Naive thymus-derived CD8-positive, alpha-beta T cell (primary cell): ENCODE data around the gene FOXO3. TPM values are rescaled to one million over a fixed set of nuclear protein-coding genes. Genes with fewer than 3 reads are reported as not detected.
A peak's percentile ranks its signal among the peaks of the same experiment; 100 is the strongest.
"Not testable (repeated sequence)": the region's sequence is repeated elsewhere in the genome, so short reads cannot be mapped to it uniquely, and the experiment has no call there.

Experiments
- ATAC-seq, 2 donors: fragments of 150-1000 bp; cut with Tn5 transposase in 1 of 2; sonication (Bioruptor Pico), chemical (Tn5 transposase) in 1 of 2; 1 replicate in 1 of 2; 2 replicates in 1 of 2; pipeline ENCODE4 v1.10.0; 2021; ENCODE audit warnings: mild to moderate bottlenecking in 2 of 2, moderate library complexity in 2 of 2
- POLR2A ChIA-PET: fragments of 350-600 bp; sonication (Branson Sonifier 250); formaldehyde crosslinking; loops from one replicate; lab custom pipeline; 2021; ENCODE audit warnings: antibody characterized with exemption; lab: Charles Lee
- DNase-seq, 10 donors: peaks; one replicate each; pipeline versions ENCODE4 v3.0.0 to v3.0.0-alpha.2; 2020 to 2022
- H3K27ac Mint-ChIP-seq, 10 donors: one replicate each; pipeline ENCODE4 v1.8.0; 2020 to 2022; ENCODE audit warnings: mild to moderate bottlenecking in 10 of 10, mixed read lengths in 10 of 10, moderate library complexity in 4 of 10, inconsistent platforms in 1 of 10
- H3K27me3 Mint-ChIP-seq, 5 donors: one replicate each; pipeline ENCODE4 v1.8.0; 2021 to 2022; ENCODE audit warnings: mixed read lengths in 5 of 5
- H3K36me3 Mint-ChIP-seq, 3 donors: one replicate each; pipeline ENCODE4 v1.8.0; 2020 to 2022; ENCODE audit warnings: mixed read lengths in 3 of 3, mild to moderate bottlenecking in 2 of 3, inconsistent platforms in 1 of 3
- H3K4me1 Mint-ChIP-seq, 4 donors: one replicate each; pipeline ENCODE4 v1.8.0; 2021 to 2022; ENCODE audit warnings: mixed read lengths in 4 of 4
- H3K4me3 Mint-ChIP-seq, 10 donors: one replicate each; pipeline ENCODE4 v1.8.0; 2020 to 2022; ENCODE audit warnings: mild to moderate bottlenecking in 10 of 10, mixed read lengths in 10 of 10, moderate library complexity in 6 of 10, inconsistent platforms in 1 of 10
- H3K9me3 Mint-ChIP-seq, 9 donors: one replicate each; pipeline ENCODE4 v1.8.0; 2020 to 2022; ENCODE audit warnings: mixed read lengths in 9 of 9, mild to moderate bottlenecking in 3 of 9, inconsistent platforms in 1 of 9, moderate library complexity in 1 of 9
- polyA plus RNA-seq, 3 donors: library from polyadenylated mRNA; unstranded; fragments of 300-500 nt; fragmentation: Illumina TruSeq; gene quantifications; one replicate each; pipeline ENCODE4 v1.2.3, GENCODE V29; 2021
- total RNA-seq, 8 experiments: library from RNA in 2 of 8; stranded (reverse) in 2 of 8; gene quantifications; one replicate each; pipeline ENCODE4 v1.2.3 and lab custom pipeline; 2021 to 2026

Gene FOXO3
- total and polyA plus RNA-seq, 5 experiments from 2014 or later = 14.5 to 24.4 (median 18.6) TPM

DNA sequence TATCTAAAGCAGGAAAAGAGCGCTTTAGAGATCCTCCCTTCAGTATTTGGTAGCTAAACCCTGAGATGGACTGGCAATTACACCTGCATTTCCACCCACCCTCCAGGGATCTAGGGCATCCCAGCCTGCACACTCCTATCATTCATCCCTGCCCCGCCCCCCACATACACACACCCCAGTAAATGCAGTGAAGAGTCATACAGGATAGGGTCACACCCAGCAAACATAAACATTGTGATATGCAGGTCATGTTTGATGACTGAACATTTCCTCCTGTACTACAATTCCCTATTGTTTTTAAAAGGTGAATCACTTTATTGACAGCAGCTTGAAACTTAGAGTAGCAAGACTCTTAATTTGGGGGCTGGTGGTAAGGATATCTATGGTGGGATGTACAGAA lies 112.9 kb downstream of the FOXO3 start:
- POLR2A ChIA-PET = interaction anchor here (0.6 kb wide), 1 partner anchor 603 kb away, joined by 3 read pairs; no protein-coding TSS in a partner anchor
- H3K4me1 Mint-ChIP-seq = peaks cover 21 to 51% (median 39%) of the 10 kb centered on the region in 4 donors
- H3K9me3 Mint-ChIP-seq = no peaks in the 10 kb centered on the region
- DNase-seq (no peak), ATAC-seq (no peak)
- H3K27ac Mint-ChIP-seq = peak overlapping the region in 2 of 10 donors; percentile 7 to 15
- no peaks in the 10 kb centered on the region for H3K27me3 Mint-ChIP-seq
- H3K36me3 Mint-ChIP-seq = peaks cover 0 to 7% (median 0%) of the 10 kb centered on the region in 3 donors
- H3K4me3 Mint-ChIP-seq = no peak overlapping the region

GRCh38 chr6:108675226-108676200 lies 114.8 kb downstream of the FOXO3 start:
- POLR2A ChIA-PET = no interaction called here
- Mint-ChIP-seq H3K27me3 (no peaks in the 10 kb centered on the region), H3K4me1 (peaks cover 19 to 36% (median 28%) of the 10 kb centered on the region in 4 donors), H3K9me3 (no peaks in the 10 kb centered on the region), H3K4me3 (no peak overlapping the region), H3K36me3 (peaks cover 0 to 17% (median 6%) of the 10 kb centered on the region in 3 donors), H3K27ac (peak overlapping the region in 2 of 10 donors; percentile 11 to 38)
- ATAC-seq = no peak
- DNase-seq = no peak

GRCh38 chr6:108676555-108676954 lies 115.8 kb downstream of the FOXO3 start:
- H3K36me3 Mint-ChIP-seq = peaks cover 0 to 20% (median 7%) of the 10 kb centered on the region in 3 donors
- H3K27ac Mint-ChIP-seq = peak overlapping the region in 1 of 10 donors; percentile 42
- no peak for ATAC-seq

GRCh38 chr6:108677357-108677756 lies 116.6 kb downstream of the FOXO3 start:
- DNase-seq = no peak
- Mint-ChIP-seq H3K4me3 (no peak overlapping the region), H3K27ac (peak overlapping the region in 1 of 10 donors; percentile 11), H3K27me3 (no peaks in the 10 kb centered on the region), H3K4me1 (peaks cover 15 to 28% (median 21%) of the 10 kb centered on the region in 4 donors), H3K36me3 (peaks cover 0 to 25% (median 7%) of the 10 kb centered on the region in 3 donors), H3K9me3 (no peaks in the 10 kb centered on the region)
- POLR2A ChIA-PET = no interaction called here
- ATAC-seq = no peak

More at GRCh38 chr6:108676555-108676954, 115.8 kb downstream of the FOXO3 start:
- DNase-seq = no peak
- Mint-ChIP-seq H3K27me3 (no peaks in the 10 kb centered on the region), H3K4me3 (no peak overlapping the region), H3K4me1 (peaks cover 16 to 29% (median 22%) of the 10 kb centered on the region in 4 donors), H3K9me3 (no peaks in the 10 kb centered on the region)
- POLR2A ChIA-PET = no interaction called here

DNA sequence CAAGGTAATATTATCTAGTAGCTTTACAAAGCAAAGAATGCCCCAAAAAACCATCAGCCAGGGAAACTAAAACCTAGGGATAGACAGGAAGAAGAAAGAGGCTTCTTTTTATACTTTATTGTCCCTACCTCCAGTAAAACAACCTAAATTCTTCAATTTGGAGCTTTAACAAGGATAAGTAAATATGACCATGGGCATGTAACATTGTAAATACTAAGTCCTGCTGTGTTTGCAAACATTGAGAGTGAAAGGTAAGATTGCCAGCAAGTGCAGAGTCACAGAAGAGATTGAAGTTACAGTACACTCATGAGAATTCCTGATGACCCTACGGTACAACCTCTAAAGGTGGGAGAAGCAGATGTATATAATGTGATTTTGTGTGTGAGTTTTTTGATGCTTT lies 117.2 kb downstream of the FOXO3 start:
- Mint-ChIP-seq H3K4me1 (peaks cover 12 to 23% (median 17%) of the 10 kb centered on the region in 4 donors), H3K9me3 (no peaks in the 10 kb centered on the region), H3K36me3 (peaks cover 0 to 29% (median 7%) of the 10 kb centered on the region in 3 donors), H3K4me3 (no peak overlapping the region), H3K27me3 (no peaks in the 10 kb centered on the region), H3K27ac (peak overlapping the region in 1 of 10 donors; percentile 3)
- DNase-seq (no peak), ATAC-seq (no peak)
- POLR2A ChIA-PET = interaction anchor here (0.7 kb wide), 1 partner anchor 1230 kb away, joined by 3 read pairs; no protein-coding TSS in a partner anchor

DNA sequence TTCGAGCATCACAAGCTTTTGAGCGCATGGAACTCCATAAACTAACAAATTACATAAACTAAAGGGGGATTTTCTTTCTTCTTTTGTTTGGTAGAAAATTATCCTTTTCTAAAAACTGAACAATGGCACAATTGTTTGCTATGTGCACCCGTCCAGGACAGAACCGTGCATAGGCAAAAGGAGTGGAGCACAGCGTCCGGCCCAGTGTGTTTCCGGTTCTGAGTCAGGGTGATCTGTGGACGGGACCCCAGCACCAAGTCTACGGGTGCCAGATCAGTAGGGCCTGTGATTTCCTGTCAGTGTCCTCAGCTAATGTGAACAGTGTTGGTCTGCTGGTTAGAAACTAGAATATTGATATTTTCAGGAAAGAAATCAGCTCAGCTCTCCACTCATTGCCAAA lies 119.6 kb downstream of the FOXO3 start:
- H3K4me3 Mint-ChIP-seq, H3K9me3 Mint-ChIP-seq, H3K27me3 Mint-ChIP-seq, POLR2A ChIA-PET, ATAC-seq, H3K27ac Mint-ChIP-seq, DNase-seq: not testable (repeated sequence)
- peaks cover 0 to 32% (median 10%) of the 10 kb centered on the region in 3 donors for H3K36me3 Mint-ChIP-seq
- H3K4me1 Mint-ChIP-seq = peaks cover 3 to 15% (median 13%) of the 10 kb centered on the region in 4 donors

DNA sequence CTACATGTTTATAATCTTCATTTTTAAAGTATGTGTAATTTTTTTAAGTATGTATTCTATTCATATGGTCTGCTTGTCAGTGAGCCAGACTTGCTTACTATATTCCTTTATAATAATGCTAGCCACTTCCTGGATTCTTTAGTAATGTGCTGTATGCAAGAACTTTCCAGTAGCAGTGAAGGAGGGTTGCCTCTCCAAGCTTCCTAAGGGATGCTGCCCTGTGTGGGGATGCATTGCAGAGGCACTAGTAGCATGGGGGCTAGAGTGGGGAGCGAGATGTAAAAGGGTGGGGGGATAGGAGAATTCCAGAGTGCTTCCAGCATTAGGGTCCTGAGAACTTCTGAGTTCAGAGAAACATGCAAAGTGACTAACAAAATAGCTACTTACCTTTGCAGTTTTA lies 121.0 kb downstream of the FOXO3 start:
- ATAC-seq, H3K4me3 Mint-ChIP-seq, POLR2A ChIA-PET, H3K9me3 Mint-ChIP-seq, DNase-seq, H3K27me3 Mint-ChIP-seq: not testable (repeated sequence)
- Mint-ChIP-seq H3K27ac (peak overlapping the region in 1 of 10 donors; percentile 27), H3K4me1 (peaks cover 10 to 19% (median 15%) of the 10 kb centered on the region in 4 donors), H3K36me3 (peaks cover 0 to 34% (median 16%) of the 10 kb centered on the region in 3 donors)

DNA sequence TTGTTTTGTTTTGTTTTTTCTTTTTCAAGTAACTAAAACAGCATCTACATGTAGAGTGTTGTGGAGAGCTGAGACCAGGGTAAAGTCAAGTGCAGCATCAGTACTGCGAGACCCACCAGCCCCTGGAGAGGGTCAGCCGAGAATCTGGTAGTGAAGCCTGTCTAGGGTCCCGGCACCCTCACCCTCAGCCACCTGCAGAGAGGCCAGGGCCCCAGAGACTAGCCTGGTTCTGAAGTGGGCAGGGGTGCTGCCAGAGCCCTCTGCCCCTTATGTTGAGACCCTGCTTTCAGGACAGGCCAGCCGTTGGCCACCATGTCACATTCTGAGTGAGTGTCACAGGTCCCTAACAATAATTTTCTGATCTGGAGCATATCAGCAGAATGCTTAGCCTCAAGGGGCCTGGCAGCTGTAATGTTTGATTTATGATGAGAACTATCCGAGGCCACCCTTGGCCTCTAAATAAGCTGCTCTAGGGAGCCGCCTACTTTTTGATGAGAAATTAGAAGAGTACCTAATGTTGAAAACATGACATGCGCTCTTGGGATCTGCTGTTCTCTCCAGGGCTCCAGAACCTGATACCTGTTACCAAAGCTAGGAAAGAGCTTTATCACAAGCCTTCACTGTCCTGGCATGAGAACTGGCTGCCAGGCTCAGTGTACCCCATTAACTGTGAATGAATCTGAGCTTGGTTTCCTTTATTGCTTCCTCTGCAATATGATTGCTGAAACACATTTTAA lies 121.8 kb downstream of the FOXO3 start:
- H3K36me3 Mint-ChIP-seq = peaks cover 0 to 34% (median 16%) of the 10 kb centered on the region in 3 donors
- DNase-seq, POLR2A ChIA-PET, H3K27ac Mint-ChIP-seq, ATAC-seq, H3K27me3 Mint-ChIP-seq, H3K4me3 Mint-ChIP-seq, H3K9me3 Mint-ChIP-seq: not testable (repeated sequence)
- peaks cover 10 to 19% (median 15%) of the 10 kb centered on the region in 4 donors for H3K4me1 Mint-ChIP-seq

DNA sequence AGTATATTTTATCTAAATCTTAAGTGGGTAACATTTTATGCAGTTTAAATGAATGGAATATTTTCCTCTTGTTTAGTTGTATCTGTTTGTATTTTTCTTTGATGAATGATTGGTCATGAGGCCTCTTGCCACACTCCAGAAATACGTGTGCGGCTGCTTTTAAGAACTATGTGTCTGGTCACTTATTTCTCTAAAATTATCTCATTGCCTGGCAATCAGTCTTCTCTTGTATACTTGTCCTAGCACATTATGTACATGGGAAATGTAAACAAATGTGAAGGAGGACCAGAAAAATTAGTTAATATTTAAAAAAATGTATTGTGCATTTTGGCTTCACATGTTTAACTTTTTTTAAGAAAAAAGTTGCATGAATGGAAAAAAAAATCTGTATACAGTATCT lies 123.3 kb downstream of the FOXO3 start:
- POLR2A ChIA-PET, H3K27ac Mint-ChIP-seq, DNase-seq, ATAC-seq, H3K27me3 Mint-ChIP-seq, H3K9me3 Mint-ChIP-seq, H3K4me3 Mint-ChIP-seq: not testable (repeated sequence)
- Mint-ChIP-seq H3K36me3 (peaks cover 0 to 32% (median 16%) of the 10 kb centered on the region in 3 donors), H3K4me1 (peaks cover 9 to 19% (median 15%) of the 10 kb centered on the region in 4 donors)

DNA sequence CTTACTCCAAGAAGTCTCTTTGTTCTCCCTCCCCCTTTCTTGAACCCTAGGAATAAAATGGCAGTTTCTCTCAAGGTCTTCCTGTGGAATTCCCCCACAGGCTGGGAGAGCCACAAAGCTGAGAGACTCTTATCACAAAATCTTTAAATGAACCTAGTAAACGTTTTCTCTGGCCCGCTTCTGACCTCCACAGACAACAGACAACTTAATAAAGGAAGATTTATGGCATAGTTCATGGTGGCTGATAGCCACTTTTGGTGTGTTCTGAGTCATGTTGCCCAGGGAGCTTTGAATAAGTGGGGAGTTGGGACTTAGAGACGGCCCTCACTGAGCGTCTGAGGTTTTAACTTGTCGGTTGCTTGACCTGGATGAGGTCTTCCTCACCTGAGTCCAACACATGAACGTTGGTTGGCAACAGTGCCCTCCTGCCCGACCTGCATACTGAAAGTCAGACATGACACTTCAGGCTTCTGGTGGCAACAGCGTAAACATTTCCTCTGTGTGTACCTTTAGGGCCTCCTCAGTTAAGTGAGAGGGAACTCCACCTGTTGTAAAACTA lies 124.1 kb downstream of the FOXO3 start:
- no peak overlapping the region for H3K4me3 Mint-ChIP-seq
- no peak for DNase-seq
- peak overlapping the region in 1 of 10 donors; percentile 37 for H3K27ac Mint-ChIP-seq
- no peak for ATAC-seq
- peaks cover 0 to 29% (median 16%) of the 10 kb centered on the region in 3 donors for H3K36me3 Mint-ChIP-seq
- peaks cover 9 to 19% (median 15%) of the 10 kb centered on the region in 4 donors for H3K4me1 Mint-ChIP-seq
- H3K9me3 Mint-ChIP-seq = no peaks in the 10 kb centered on the region
- no peaks in the 10 kb centered on the region for H3K27me3 Mint-ChIP-seq
- POLR2A ChIA-PET = no interaction called here

DNA sequence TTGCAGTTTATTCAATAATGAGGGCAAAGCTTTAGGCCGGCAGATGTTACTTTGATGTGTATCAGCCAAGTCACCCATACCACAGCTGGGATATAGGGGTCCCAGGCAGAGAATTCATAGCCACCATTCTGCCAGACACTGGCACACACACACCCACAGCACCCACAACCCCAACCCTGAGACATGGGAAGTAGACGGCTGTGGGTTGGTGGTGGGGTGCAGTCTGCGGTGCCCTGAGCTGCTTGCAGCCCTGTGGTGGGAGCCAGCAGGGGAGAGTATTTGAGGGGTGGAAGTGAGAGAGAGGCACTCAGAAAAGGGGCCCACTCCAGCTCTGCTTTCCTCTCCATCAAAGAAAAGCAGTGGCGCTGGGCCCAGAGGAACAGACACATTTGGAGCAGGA lies 125.3 kb downstream of the FOXO3 start:
- Mint-ChIP-seq H3K27me3 (no peaks in the 10 kb centered on the region), H3K27ac (peak overlapping the region in 2 of 10 donors; percentile 22 to 41), H3K9me3 (no peaks in the 10 kb centered on the region), H3K4me1 (peaks cover 15 to 28% (median 21%) of the 10 kb centered on the region in 4 donors), H3K36me3 (peaks cover 0 to 20% (median 9%) of the 10 kb centered on the region in 3 donors), H3K4me3 (peak overlapping the region in 1 of 10 donors; percentile 27)
- ATAC-seq (peak in 1 of 2 donors; percentile 47), DNase-seq (peak in 1 of 10 donors; percentile 18)
- POLR2A ChIA-PET = no interaction called here

- Mint-ChIP-seq H3K36me3 (peaks cover 0 to 18% (median 9%) of the 10 kb centered on the region in 3 donors), H3K27me3 (no peaks in the 10 kb centered on the region), H3K4me3 (no peak overlapping the region), H3K4me1 (peaks cover 14 to 31% (median 21%) of the 10 kb centered on the region in 4 donors), H3K9me3 (no peaks in the 10 kb centered on the region), H3K27ac (peak overlapping the region in 1 of 10 donors; percentile 7)
- POLR2A ChIA-PET = interaction anchor here (0.7 kb wide), 1 partner anchor 82 kb away, joined by 4 read pairs; no protein-coding TSS in a partner anchor
- ATAC-seq (no peak), DNase-seq (no peak)
Observed at GRCh38 chr6:108686896-108687295, 126.2 kb downstream of the FOXO3 start.
